ENCODE measurements around the gene LHFPL2. TPM values are rescaled to one million over a fixed set of nuclear protein-coding genes. Genes with fewer than 3 reads are reported as not detected.

LHFPL2 gene
- total and polyA plus RNA-seq, 2 of the 4 experiments (the other 2 are of a cell fraction): 6.5 to 11.3 TPM

DNA sequence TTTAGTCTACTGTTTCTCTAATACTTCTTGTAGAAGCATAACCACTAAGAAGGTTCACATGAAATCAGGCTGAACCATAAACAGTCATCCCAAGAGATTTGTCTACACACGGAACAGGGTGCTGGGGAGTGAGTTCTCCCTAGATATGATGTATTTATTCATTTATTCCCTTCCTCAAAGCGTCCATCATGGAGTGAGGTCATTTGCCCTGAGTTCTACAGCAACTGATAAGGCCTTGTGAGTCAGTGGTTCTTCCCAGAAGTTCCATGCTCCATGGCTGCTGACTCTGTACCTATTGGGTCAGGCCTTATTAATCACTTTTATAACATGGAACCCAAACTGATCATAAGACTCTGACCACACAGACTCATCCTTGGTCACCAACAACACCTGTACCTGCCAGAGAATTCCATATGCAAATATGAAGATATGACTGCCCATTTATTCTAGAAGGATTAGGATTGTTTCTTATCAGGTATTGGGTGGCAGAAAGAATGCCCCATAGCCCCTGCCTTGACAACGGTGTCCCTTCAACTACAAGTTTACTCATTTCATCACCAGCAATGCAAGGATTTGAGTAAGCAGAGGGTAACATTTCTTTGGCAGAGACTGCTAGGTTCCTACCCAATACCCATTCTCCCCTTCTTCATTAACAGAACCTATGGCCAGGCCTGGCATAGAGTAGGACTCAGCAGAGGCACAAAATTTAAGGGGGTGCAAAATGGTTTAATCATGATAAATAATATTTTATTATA, 118.1 kb downstream of the LHFPL2 start (continued):
- TF ChIP-seq SMC3 (IDR thresholded peaks at IDR 0.05; ENCODE audit: low read depth, low read length): no peak
- no peak for TF ChIP-seq RFX5 (IDR thresholded peaks at IDR 0.05; ENCODE audit: low read depth, low read length)
- TF ChIP-seq RCOR1 (IDR thresholded peaks at IDR 0.05; ENCODE audit: insufficient replicate concordance, low read length): no peak
- peak; percentile 34; the same call in 1 of the 2 replicates for TF ChIP-seq POLR2A (IDR thresholded peaks at IDR 0.05; ENCODE audit: low read depth, low read length)

GRCh38 chr5:78527925-78528324, 120.6 kb downstream of the LHFPL2 start:
- in situ Hi-C loops (cut with MboI; ENCODE audit: low sequenced_read_pairs): no loop called here
- TF ChIP-seq SMC3 (IDR thresholded peaks at IDR 0.05; ENCODE audit: low read depth, low read length) (no peak), CEBPB (IDR thresholded peaks at IDR 0.05; ENCODE audit: low read depth, low read length) (no peak), CTCF (conservative IDR thresholded peaks at IDR 0.05; ENCODE audit: low read depth, low read length) (no peak), MAFK (IDR thresholded peaks at IDR 0.05; ENCODE audit: low read depth, low read length) (no peak), RFX5 (IDR thresholded peaks at IDR 0.05; ENCODE audit: low read depth, low read length) (no peak), MXI1 (IDR thresholded peaks at IDR 0.05; ENCODE audit: borderline replicate concordance, low read depth, low read length) (no peak), POLR2A (IDR thresholded peaks at IDR 0.05; ENCODE audit: low read depth, low read length) (peak; percentile 24; the same call in 1 of the 2 replicates)
- TF ChIP-seq, protein P1, sequence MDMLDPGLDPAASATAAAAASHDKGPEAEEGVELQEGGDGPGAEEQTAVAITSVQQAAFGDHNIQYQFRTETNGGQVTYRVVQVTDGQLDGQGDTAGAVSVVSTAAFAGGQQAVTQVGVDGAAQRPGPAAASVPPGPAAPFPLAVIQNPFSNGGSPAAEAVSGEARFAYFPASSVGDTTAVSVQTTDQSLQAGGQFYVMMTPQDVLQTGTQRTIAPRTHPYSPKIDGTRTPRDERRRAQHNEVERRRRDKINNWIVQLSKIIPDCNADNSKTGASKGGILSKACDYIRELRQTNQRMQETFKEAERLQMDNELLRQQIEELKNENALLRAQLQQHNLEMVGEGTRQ (IDR thresholded peaks at IDR 0.05; ENCODE audit: low read depth, low read length): no peak
- dilution Hi-C loops (cut with HindIII; ENCODE audit: low sequenced_read_pairs, unreplicated experiment): no loop called here
- Histone ChIP-seq H3K36me3 (ENCODE audit: control insufficient read depth, insufficient read depth, low read length) (peaks cover 6% of the 10 kb centered on the region; the same call in 1 of the 2 replicates), H4K20me1 (ENCODE audit: insufficient read depth, low read length) (peaks cover 5% of the 10 kb centered on the region; the same call in 1 of the 2 replicates), H3K27me3 (ENCODE audit: control insufficient read depth, insufficient read depth, low read length) (no peaks in the 10 kb centered on the region), H3K14ac (replicated peaks; ENCODE audit: low read depth, low read length) (peak overlapping the region; percentile 89), H3K18ac (ENCODE audit: low read depth, low read length) (peak overlapping the region; percentile 85), H3K4me3 (ENCODE audit: insufficient read depth, low read depth, low read length) (no peak overlapping the region), H2BK120ac (ENCODE audit: low read depth, low read length) (peak overlapping the region; percentile 58), H3K9ac (ENCODE audit: low read depth, low read length) (no peak overlapping the region; the same call in 1 of the 2 replicates), H2AFZ (replicated peaks; ENCODE audit: low read length, poor library complexity) (no peak overlapping the region), H4K5ac (ENCODE audit: low read depth, low read length) (peak overlapping the region; percentile 49; the same call in 1 of the 2 replicates), H3K23ac (ENCODE audit: low read depth, low read length) (peak overlapping the region; percentile 21; the same call in 1 of the 2 replicates), H3K27ac (ENCODE audit: insufficient read depth, low read length) (peak overlapping the region; percentile 25), H3K56ac (ENCODE audit: extremely low read depth, insufficient read depth, low read length) (peak overlapping the region; percentile 13; the same call in 1 of the 2 replicates), H2AK5ac (ENCODE audit: low read depth, low read length) (peak overlapping the region; percentile 74; the same call in 1 of the 2 replicates), H2BK5ac (ENCODE audit: low read depth, low read length, poor library complexity, severe bottlenecking) (peak overlapping the region; percentile 87), H2BK20ac (ENCODE audit: low read depth, low read length) (peak overlapping the region; percentile 36; the same call in 1 of the 2 replicates), H3K4me1 (ENCODE audit: control insufficient read depth, insufficient read depth, low read length) (peaks cover 31% of the 10 kb centered on the region), H3K79me1 (ENCODE audit: low read depth in 1 of 2, low read length in 2 of 2) (peaks cover 22 to 42% of the 10 kb centered on the region in 2 experiments; a peak in 3 of 4 replicates), H3K4ac (ENCODE audit: low read depth, low read length) (peak overlapping the region; percentile 14; the same call in 1 of the 2 replicates), H3K4me2 (ENCODE audit: low read depth, low read length) (peak overlapping the region; percentile 3; the same call in 1 of the 2 replicates), H3K9me3 (ENCODE audit: control insufficient read depth, insufficient read depth, low read length) (no peaks in the 10 kb centered on the region), H2BK15ac (ENCODE audit: low read depth, low read length) (peak overlapping the region; percentile 13; the same call in 2 of the 3 replicates), H3K9me1 (ENCODE audit: insufficient read depth, low read length) (peaks cover 16% of the 10 kb centered on the region; the same call in 1 of the 2 replicates), H4K8ac (ENCODE audit: low read depth in 2 of 2, low read length in 2 of 2) (peak overlapping the region; percentile 6 to 32; a peak in 3 of 4 replicates), H4K91ac (ENCODE audit: insufficient read depth, low read depth, low read length) (peak overlapping the region; percentile 57; the same call in 1 of the 2 replicates), H2AK9ac (replicated peaks; ENCODE audit: low read depth, low read length, poor library complexity) (no peak overlapping the region)
- ATAC-seq (ENCODE audit: low read depth) (no peak), DNase-seq (no peak)
- ChIA-PET POLR2A (ENCODE audit: unreplicated experiment) (no interaction called here), CTCF (interaction anchor here (0.6 to 0.7 kb wide), 2 partner anchors 45 to 141 kb away, joined by 4 to 5 read pairs; no protein-coding TSS in a partner anchor)
- no TSS peak for BruUV-seq (replicated peaks)
- WGBS, 2 experiments (ENCODE audit: extremely low coverage in 2 of 2, insufficient read length in 1 of 2): 17% methylated on average over 1 of the region's 3 CpGs; no CpG with 5 or more reads in 1 of the 2 experiments
- intact Hi-C loops (cut with micrococcal nuclease): loop anchor here (5.0 kb wide), 1 partner anchor 119 kb away; the partner anchor contains the start of gene LHFPL2

All from IMR-90 (cell line).